CD4-positive, alpha-beta T cell treated with Interleukin-4 for 1 hour (primary cell): ENCODE results near the gene SLC25A28.

Experiments used
- DNase-seq, 2 donors: peaks; one replicate each; pipeline ENCODE4 v3.0.0-alpha.2; 2020 to 2022

SLC25A28 gene

GRCh38 chr10:99619851-99620710, at the start of gene SLC25A28:
Gene SLC25A28, minus strand, starts transcription at chr10:99620439. Its CDS starts 104 bp downstream, at chr10:99620335.
- DNase-seq = peak; percentile 99

- no peak for DNase-seq
Observed at GRCh38 chr10:99667108-99667751, 47.0 kb upstream of the SLC25A28 start.

- no peak for DNase-seq
Observed at GRCh38 chr10:99665304-99665703, 45.1 kb upstream of the SLC25A28 start.

- no peak for DNase-seq
Observed at GRCh38 chr10:99661377-99661763, 41.1 kb upstream of the SLC25A28 start.

GRCh38 chr10:99660662-99661376, 40.6 kb upstream of the SLC25A28 start:
- DNase-seq = no peak

GRCh38 chr10:99659868-99660366, 39.7 kb upstream of the SLC25A28 start:
- DNase-seq = no peak

- DNase-seq = peak; percentile 89 to 90
Observed at GRCh38 chr10:99659031-99659867, 39.0 kb upstream of the SLC25A28 start, which contains the start of gene ENTPD7. Gene ENTPD7, plus strand, starts transcription at chr10:99659509. Its CDS starts 448 bp downstream, at chr10:99659957.

GRCh38 chr10:99658622-99659030, 38.4 kb upstream of the SLC25A28 start:
- peak; percentile 20 to 43 for DNase-seq

- no peak for DNase-seq
Observed at GRCh38 chr10:99656199-99657064, 36.2 kb upstream of the SLC25A28 start.

- DNase-seq = no peak
Observed at GRCh38 chr10:99654390-99655175, 34.3 kb upstream of the SLC25A28 start.

- no peak for DNase-seq
Observed at GRCh38 chr10:99652800-99653390, 32.7 kb upstream of the SLC25A28 start.

- no peak for DNase-seq
Observed at GRCh38 chr10:99648717-99649116, 28.5 kb upstream of the SLC25A28 start.

GRCh38 chr10:99647601-99648151, 27.4 kb upstream of the SLC25A28 start:
- no peak for DNase-seq

GRCh38 chr10:99633832-99634231, 13.6 kb upstream of the SLC25A28 start:
- no peak for DNase-seq

GRCh38 chr10:99631496-99631895, 11.3 kb upstream of the SLC25A28 start:
- DNase-seq = no peak

- DNase-seq = no peak
Observed at GRCh38 chr10:99630991-99631390, 10.8 kb upstream of the SLC25A28 start.

- peak in 1 of 2 donors; percentile 17 for DNase-seq
Observed at GRCh38 chr10:99630433-99630832, 10.2 kb upstream of the SLC25A28 start.

- DNase-seq = no peak
Observed at GRCh38 chr10:99629625-99629978, 9.4 kb upstream of the SLC25A28 start.

GRCh38 chr10:99628923-99629624, 8.8 kb upstream of the SLC25A28 start:
- no peak for DNase-seq
